GM23338 (cell line): ENCODE results near the gene RPUSD1. TPM values are rescaled to one million over a fixed set of nuclear protein-coding genes. Genes with fewer than 3 reads are reported as not detected.
A peak's percentile ranks its signal among the peaks of the same experiment; 100 is the strongest.

ENCODE experiments used
- ATAC-seq: fragments of 200-7000 bp; cut with Tn5 transposase; 3 replicates; pipeline ENCODE4 v1.9.1; 2020
- DNase-seq: peaks from one replicate; pipeline ENCODE4 v3.0.0-alpha.2; 2015; ENCODE audit warnings: low spot score
- H2AFZ ChIP-seq: fragments of 200-600 bp; sonication (generic); 2 replicates; pipeline ENCODE4 v1.8.0; 2016; ENCODE audit warnings: antibody characterized with exemption, mild to moderate bottlenecking, moderate library complexity
- H3F3A ChIP-seq: fragments of 200-600 bp; sonication (generic); replicated peaks from 2 replicates; pipeline ENCODE4 v1.8.0; 2017; ENCODE audit warnings: antibody characterized with exemption, mixed run types, low read depth
- H3K27ac ChIP-seq: fragments of 200-600 bp; sonication (generic); 2 replicates; pipeline ENCODE4 v1.6.1; 2016; ENCODE audit warnings: low read depth
- H3K27me3 ChIP-seq: fragments of 200-600 bp; sonication (generic); 2 replicates; pipeline ENCODE4 v1.8.0; 2016; ENCODE audit warnings: mild to moderate bottlenecking, mixed run types, moderate library complexity; ENCODE audit not compliant: insufficient read depth
- H3K36me3 ChIP-seq: fragments of 200-600 bp; sonication (generic); 2 replicates; pipeline ENCODE4 v1.8.0; 2016; ENCODE audit warnings: mild to moderate bottlenecking; ENCODE audit not compliant: insufficient read depth
- H3K4me1 ChIP-seq: fragments of 200-600 bp; sonication (generic); 2 replicates; pipeline ENCODE4 v1.8.0; 2016; ENCODE audit warnings: mild to moderate bottlenecking, moderate library complexity; ENCODE audit not compliant: insufficient read depth
- H3K4me2 ChIP-seq: fragments of 200-600 bp; sonication (generic); 2 replicates; pipeline ENCODE4 v1.7.1; 2017; ENCODE audit warnings: mixed run types
- H3K4me3 ChIP-seq: fragments of 200-600 bp; sonication (generic); 2 replicates; pipeline ENCODE4 v1.6.1; 2016; ENCODE audit warnings: mixed run types
- H3K79me2 ChIP-seq: fragments of 200-600 bp; sonication (generic); replicated peaks from 2 replicates; pipeline ENCODE4 v1.8.0; 2017; ENCODE audit warnings: mild to moderate bottlenecking; ENCODE audit not compliant: insufficient read depth
- H3K9me2 ChIP-seq: fragments of 200-600 bp; sonication (generic); 2 replicates; pipeline ENCODE4 v1.8.0; 2017; ENCODE audit not compliant: insufficient read depth
- H4K20me1 ChIP-seq: fragments of 200-600 bp; sonication (generic); replicated peaks from 2 replicates; pipeline ENCODE4 v1.8.0; 2017; ENCODE audit warnings: mild to moderate bottlenecking; ENCODE audit not compliant: insufficient read depth
- H3K27ac Mint-ChIP-seq: 2 replicates; pipeline ENCODE4 v1.8.0; 2020; ENCODE audit warnings: inconsistent platforms, mild to moderate bottlenecking, moderate library complexity, mixed read lengths
- H3K27me3 Mint-ChIP-seq: 3 replicates; pipeline ENCODE4 v1.8.0; 2022; ENCODE audit warnings: low read depth, mild to moderate bottlenecking, moderate library complexity, mixed read lengths, inconsistent platforms; ENCODE audit not compliant: insufficient read depth, poor library complexity
- H3K36me3 Mint-ChIP-seq: 3 replicates; pipeline ENCODE4 v1.8.0; 2021; ENCODE audit warnings: low read depth, mild to moderate bottlenecking, inconsistent platforms, moderate library complexity, mixed read lengths
- H3K4me1 Mint-ChIP-seq: 3 replicates; pipeline ENCODE4 v1.8.0; 2020; ENCODE audit warnings: mild to moderate bottlenecking, inconsistent platforms, mixed read lengths
- H3K4me3 Mint-ChIP-seq: 3 replicates; pipeline ENCODE4 v1.8.0; 2021; ENCODE audit warnings: moderate library complexity, mild to moderate bottlenecking, inconsistent platforms, mixed read lengths
- H3K9me3 Mint-ChIP-seq: 3 replicates; pipeline ENCODE4 v1.8.0; 2020; ENCODE audit warnings: moderate library complexity, mild to moderate bottlenecking, inconsistent platforms, mixed read lengths
- CREB1 ChIP-seq: fragments of 250-450 bp; sonication (Bioruptor Pico); IDR thresholded peaks from 2 replicates; pipeline ENCODE4 v1.5.0; 2020; ENCODE audit warnings: low read depth, mild to moderate bottlenecking, moderate library complexity
- CTCF ChIP-seq, 2 experiments: fragments of 200-600 bp in 1 of 2; sonication (generic) in 1 of 2; conservative IDR thresholded peaks; 2 replicates each; pipeline versions ENCODE4 v1.5.1 to v1.6.1; 2016 to 2017; ENCODE audit warnings: antibody characterized with exemption in 2 of 2, low read depth in 2 of 2, mild to moderate bottlenecking in 2 of 2, moderate library complexity in 1 of 2
- ETS1 ChIP-seq: IDR thresholded peaks from 2 replicates; pipeline ENCODE4 v1.6.1; 2016; ENCODE audit warnings: antibody characterized with exemption
- EZH2 ChIP-seq: fragments of 200-600 bp; sonication (generic); IDR thresholded peaks from one replicate; pipeline ENCODE4 v1.8.0; 2017; ENCODE audit warnings: antibody characterized with exemption, mild to moderate bottlenecking, low read depth; ENCODE audit not compliant: unreplicated experiment
- EZH2phosphoT487 ChIP-seq: fragments of 200-600 bp; sonication (generic); IDR thresholded peaks from one replicate; pipeline ENCODE4 v1.8.1; 2018; ENCODE audit warnings: antibody characterized with exemption; ENCODE audit not compliant: unreplicated experiment
- JUNB ChIP-seq: IDR thresholded peaks from one replicate; pipeline ENCODE4 v1.6.1; 2016; ENCODE audit warnings: antibody characterized with exemption; ENCODE audit not compliant: unreplicated experiment
- POLR2AphosphoS5 ChIP-seq: IDR thresholded peaks from 2 replicates; pipeline ENCODE4 v1.6.1; 2016; ENCODE audit warnings: antibody characterized with exemption, low read depth
- STAT1 ChIP-seq: IDR thresholded peaks from one replicate; pipeline ENCODE4 v1.6.1; 2016; ENCODE audit warnings: antibody characterized with exemption; ENCODE audit not compliant: unreplicated experiment
- ZNF114 ChIP-seq: fragments of 250-450 bp; sonication (Bioruptor Pico); IDR thresholded peaks from 2 replicates; pipeline ENCODE4 v1.5.0; 2020; ENCODE audit warnings: mild to moderate bottlenecking, moderate library complexity
- polyA plus RNA-seq: library from polyadenylated mRNA; unstranded; fragments of >200 nt; fragmentation: Nextera tagmentation; extraction: Ambion mirVana; gene quantifications from 2 replicates; pipeline ENCODE4 v1.2.1, GENCODE V29; 2016
- total RNA-seq: library from RNA; depleted of rRNA; stranded (reverse); fragments of >200 nt; shearing (Covaris generic); gene quantifications from 2 replicates; pipeline ENCODE4 v1.2.3, GENCODE V29; 2014

The RPUSD1 gene
- total and polyA plus RNA-seq, 2 experiments from 2014 or later: 19.1 to 79.5 TPM

GRCh38 chr16:807347-808084 is 19.3 kb upstream of the RPUSD1 start:
- no peaks in the 10 kb centered on the region for H3K36me3 ChIP-seq
- H3K4me1 ChIP-seq: no peaks in the 10 kb centered on the region
- H3K27me3 ChIP-seq: peaks cover 24% of the 10 kb centered on the region
- H3K27me3 Mint-ChIP-seq: peaks cover 27% of the 10 kb centered on the region
- H4K20me1 ChIP-seq: peaks cover 3% of the 10 kb centered on the region; the same call in 1 of the 2 replicates
- DNase-seq (peak; percentile 97), ATAC-seq (peak; percentile 92)
- H3F3A ChIP-seq: peaks cover 6% of the 10 kb centered on the region
- peak overlapping the region; percentile 90 for H3K4me3 ChIP-seq
- H3K4me3 Mint-ChIP-seq: peak overlapping the region; percentile 98
- peaks cover 4% of the 10 kb centered on the region; the same call in 1 of the 2 replicates for H3K79me2 ChIP-seq
- 0 out of 3 replicates have a peak, but pooled peaks cover 3% of the 10 kb centered on the region for H3K36me3 Mint-ChIP-seq
- H3K27ac ChIP-seq: peak overlapping the region; percentile 84; the same call in 1 of the 2 replicates
- H3K27ac Mint-ChIP-seq: peak overlapping the region; percentile 86
- peaks cover 5% of the 10 kb centered on the region; the same call in 2 of the 3 replicates for H3K9me3 Mint-ChIP-seq
- TF ChIP-seq ZNF114 (CRISPR knock-in tag) (0 out of 2 replicates have a peak, but pooled peaks have one; percentile 20), CREB1 (CRISPR knock-in tag) (peak; percentile 98), EZH2 (no peak), ETS1 (peak; percentile 96), CTCF (conservative IDR thresholded peaks at IDR 0.05; ENCODE audit: low read depth in 2 of 2) (no peak), POLR2AphosphoS5 (peak; percentile 74)
- no peaks in the 10 kb centered on the region for H3K9me2 ChIP-seq
- peak overlapping the region; percentile 99 for H2AFZ ChIP-seq
- H3K4me2 ChIP-seq: peak overlapping the region; percentile 93
- peaks cover 12% of the 10 kb centered on the region for H3K4me1 Mint-ChIP-seq

- H3K4me3 Mint-ChIP-seq: no peak overlapping the region
- Histone ChIP-seq H3K36me3 (no peaks in the 10 kb centered on the region), H3K4me2 (no peak overlapping the region), H3K79me2 (peaks cover 4% of the 10 kb centered on the region; the same call in 1 of the 2 replicates), H3K27me3 (peaks cover 43% of the 10 kb centered on the region), H3K4me1 (peaks cover 3% of the 10 kb centered on the region; the same call in 1 of the 2 replicates), H4K20me1 (no peaks in the 10 kb centered on the region; the same call in 1 of the 2 replicates), H3K9me2 (no peaks in the 10 kb centered on the region), H3K4me3 (no peak overlapping the region), H3K27ac (no peak overlapping the region), H2AFZ (no peak overlapping the region), H3F3A (no peaks in the 10 kb centered on the region; the same call in 1 of the 2 replicates)
- DNase-seq: no peak
- H3K27ac Mint-ChIP-seq: no peak overlapping the region
- peaks cover 12% of the 10 kb centered on the region for H3K4me1 Mint-ChIP-seq
- H3K36me3 Mint-ChIP-seq: 0 out of 3 replicates have a peak, but pooled peaks cover 3% of the 10 kb centered on the region
- TF ChIP-seq JUNB (no peak), EZH2phosphoT487 (no peak), POLR2AphosphoS5 (peak; percentile 31; the same call in 1 of the 2 replicates), ZNF114 (CRISPR knock-in tag) (no peak), CTCF (conservative IDR thresholded peaks at IDR 0.05; ENCODE audit: low read depth in 2 of 2) (no peak), EZH2 (no peak), STAT1 (no peak)
- no peak for ATAC-seq
- peaks cover 31% of the 10 kb centered on the region for H3K27me3 Mint-ChIP-seq
- peaks cover 5% of the 10 kb centered on the region; the same call in 2 of the 3 replicates for H3K9me3 Mint-ChIP-seq
Measured at GRCh38 chr16:805474-805873, 17.3 kb upstream of the RPUSD1 start.
